Activated T-cell treated with anti-CD3 and anti-CD28 coated beads for 48 hours (primary cell): ENCODE results near the gene CD82.

Experiments
- DNase-seq: peaks from one replicate; pipeline ENCODE4 v3.0.0-alpha.2; 2020; ENCODE audit warnings: low read depth

CD82 gene, protein sequence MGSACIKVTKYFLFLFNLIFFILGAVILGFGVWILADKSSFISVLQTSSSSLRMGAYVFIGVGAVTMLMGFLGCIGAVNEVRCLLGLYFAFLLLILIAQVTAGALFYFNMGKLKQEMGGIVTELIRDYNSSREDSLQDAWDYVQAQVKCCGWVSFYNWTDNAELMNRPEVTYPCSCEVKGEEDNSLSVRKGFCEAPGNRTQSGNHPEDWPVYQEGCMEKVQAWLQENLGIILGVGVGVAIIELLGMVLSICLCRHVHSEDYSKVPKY

GRCh38 chr11:44565211-44565952 is at the start of gene CD82:
CD82 (plus strand) TSS chr11:44565663; CDS start chr11:44594663, 29,000 bp downstream.
- peak; percentile 99 for DNase-seq

- DNase-seq, result no peak
These were observed 48.6 kb upstream of the CD82 start for GRCh38 chr11:44516688-44517507.

DNA sequence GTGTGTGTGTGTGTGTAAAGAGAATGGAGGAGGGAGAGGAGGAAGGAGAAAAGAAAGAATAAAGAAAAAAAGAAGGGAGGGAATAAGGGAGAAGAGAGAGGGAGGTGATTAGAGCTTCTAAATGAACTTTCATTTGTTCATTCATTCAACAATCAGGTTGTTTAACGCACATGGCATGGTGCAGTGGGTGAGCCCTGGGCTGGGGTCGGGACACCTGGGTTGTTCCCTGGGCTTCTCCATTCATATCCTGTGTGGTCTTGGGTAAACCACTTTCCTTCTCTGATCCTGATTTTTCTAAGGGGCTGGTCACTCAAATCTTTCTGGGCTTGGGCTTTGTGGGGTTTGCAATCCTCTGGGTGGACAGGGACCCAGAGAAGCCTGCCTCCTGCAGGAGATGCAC is 47.9 kb upstream of the CD82 start:
- DNase-seq, result no peak

DNA sequence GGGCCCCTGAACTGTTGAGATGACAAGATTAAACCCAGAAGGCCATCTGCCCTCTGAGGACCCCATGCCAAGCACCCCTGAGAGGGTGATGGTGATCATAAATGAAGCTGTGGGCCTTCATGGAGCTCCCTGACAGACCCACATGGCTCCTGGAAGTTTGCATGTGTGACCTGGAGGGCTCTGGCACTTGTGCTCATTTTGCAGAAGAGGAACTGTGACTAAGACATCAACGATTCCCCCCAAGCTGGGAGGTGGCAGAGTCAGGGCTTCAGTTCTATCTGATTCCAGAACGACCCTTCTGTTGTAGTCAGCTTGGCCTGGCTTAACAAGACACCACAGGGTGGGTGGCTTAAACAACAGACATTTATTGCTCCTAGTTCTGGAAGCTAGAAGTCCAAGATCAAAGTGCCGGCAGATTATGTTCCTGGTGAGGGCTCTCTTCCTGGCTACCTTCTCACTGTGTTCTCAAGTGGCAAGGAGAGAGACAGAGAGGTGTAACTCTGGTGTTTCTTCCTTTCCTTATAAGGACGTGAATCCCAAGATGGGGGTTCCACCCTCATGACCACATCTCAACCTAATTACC is 46.4 kb upstream of the CD82 start:
- no peak for DNase-seq

DNA sequence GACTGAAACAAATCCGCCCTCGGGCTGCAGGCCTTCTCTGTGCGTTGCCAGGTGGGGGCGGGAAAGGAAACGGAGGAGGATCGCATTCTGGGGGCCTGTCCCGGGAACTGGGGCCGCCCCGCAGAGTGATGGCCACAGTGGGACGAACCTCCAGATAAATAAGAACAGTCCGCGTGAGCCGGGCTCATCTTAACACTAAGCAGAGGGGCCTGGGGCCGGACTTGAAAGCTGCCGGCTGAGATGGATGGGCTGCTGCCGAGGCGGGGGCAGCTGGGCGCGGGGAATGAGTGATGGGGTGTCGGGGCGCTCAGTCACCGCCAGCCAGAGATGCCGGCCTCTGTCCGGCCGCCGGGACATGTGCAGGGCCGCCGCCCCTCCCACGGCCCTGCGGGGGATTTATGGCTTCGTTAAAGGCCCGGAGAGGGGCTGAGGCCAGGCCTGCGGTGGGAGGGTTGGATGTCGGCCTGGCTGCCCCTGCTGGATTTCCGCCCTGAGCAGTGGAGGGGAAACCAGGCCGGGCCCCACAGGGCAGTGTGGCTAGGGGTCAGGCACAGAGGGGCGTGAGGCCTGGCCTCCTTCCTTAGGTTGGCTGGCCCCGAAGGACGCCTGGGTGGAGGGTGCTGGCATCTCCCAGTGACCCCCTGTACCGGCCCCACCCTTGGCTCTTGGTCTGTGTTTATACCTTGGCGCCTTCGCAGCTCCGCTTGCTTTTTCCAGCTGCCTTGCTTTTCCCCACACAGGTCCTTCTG is 45.3 kb upstream of the CD82 start:
- DNase-seq, result no peak

DNA sequence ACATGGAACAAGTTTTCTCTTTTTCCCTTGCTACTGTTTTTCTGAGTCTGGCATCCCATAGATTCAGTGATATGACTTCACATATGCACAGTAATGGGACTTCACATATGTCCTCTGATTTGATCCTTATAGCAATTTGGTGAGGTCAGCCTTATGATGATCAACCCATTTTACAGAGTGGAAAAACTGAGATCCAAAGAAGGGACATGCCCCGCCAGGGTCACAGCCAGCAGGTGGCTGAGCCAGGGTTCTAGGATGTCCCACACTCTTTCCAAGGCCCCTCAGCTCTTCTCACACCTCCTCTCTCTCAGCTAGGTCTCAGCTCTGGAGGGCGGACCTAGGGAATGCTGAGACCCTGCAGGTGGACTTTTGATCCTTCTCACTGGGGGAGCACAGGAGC is 44.3 kb upstream of the CD82 start:
- DNase-seq, result no peak

GRCh38 chr11:44522294-44522693 is 43.2 kb upstream of the CD82 start:
- no peak for DNase-seq

DNA sequence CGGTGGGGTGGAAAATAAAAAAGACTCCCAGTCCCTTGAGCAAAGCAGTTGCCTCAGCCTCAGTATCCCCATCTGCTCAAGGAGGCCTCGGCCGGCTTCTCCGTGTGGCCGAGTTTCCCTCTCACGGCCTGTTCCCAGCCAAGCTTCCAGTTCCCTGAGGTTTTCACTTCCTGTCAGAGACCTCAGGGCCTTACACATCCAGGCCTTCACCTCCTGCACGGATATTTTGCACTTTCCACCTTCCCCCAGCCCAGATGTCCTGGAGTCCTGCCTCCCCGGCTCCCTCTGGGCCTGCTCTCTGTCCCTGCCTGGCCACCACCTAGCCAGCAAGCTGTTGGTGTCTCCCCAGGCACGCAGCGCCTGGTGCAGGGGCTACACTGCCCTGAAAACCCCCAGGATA is 41.1 kb upstream of the CD82 start:
- no peak for DNase-seq

DNA sequence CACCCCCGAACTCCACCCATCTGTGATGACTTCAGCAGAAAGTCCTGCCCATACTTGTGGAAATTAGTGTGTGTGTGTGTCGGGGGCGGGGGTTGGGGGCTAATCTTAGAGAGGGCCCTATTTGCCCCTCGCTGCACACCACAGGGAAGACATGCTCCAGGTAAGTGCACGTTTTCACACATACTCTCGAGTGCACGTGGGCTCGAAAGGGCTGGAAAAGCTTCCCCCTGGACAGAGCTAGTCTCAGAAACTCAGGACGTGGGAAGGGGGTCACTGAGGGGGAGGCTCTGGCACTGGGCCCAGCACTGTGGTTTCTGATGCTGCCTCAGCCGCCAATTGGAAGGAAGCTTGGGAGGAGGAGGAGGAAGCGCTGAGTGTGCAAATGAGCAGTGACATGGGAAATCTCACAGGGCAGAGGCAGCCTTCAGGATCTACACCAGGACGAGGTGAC is 40.7 kb upstream of the CD82 start:
- no peak for DNase-seq

- DNase-seq, result no peak
These were observed 39.8 kb upstream of the CD82 start for GRCh38 chr11:44525473-44526252.

GRCh38 chr11:44526438-44526837 is 39.0 kb upstream of the CD82 start:
- DNase-seq, result no peak

GRCh38 chr11:44527476-44527875 is 38.0 kb upstream of the CD82 start:
- no peak for DNase-seq

DNA sequence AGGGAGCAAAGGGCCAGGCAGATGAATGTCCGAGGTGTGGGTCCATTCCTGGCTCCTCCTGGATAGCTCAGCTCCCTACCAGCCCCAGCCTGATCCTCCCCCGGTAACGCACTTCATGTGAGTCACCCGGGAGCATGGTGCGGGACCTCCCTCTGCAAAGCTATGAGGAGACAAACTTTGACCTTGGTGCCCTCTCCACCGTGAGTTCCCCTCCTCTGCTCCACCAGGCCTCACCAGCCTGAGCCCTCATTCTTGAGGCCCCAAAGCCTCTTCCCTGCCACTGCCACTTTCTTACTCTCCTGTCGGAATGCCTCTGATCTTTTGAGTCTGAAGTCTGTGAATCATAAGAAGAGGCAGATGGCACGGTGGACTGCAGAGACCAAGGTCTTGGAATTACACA is 37.4 kb upstream of the CD82 start:
- no peak for DNase-seq

GRCh38 chr11:44528581-44528980 is 36.9 kb upstream of the CD82 start:
- no peak for DNase-seq

- no peak for DNase-seq
These were observed 35.5 kb upstream of the CD82 start for GRCh38 chr11:44529895-44530412.

- no peak for DNase-seq
These were observed 34.9 kb upstream of the CD82 start for GRCh38 chr11:44530413-44531115.

- DNase-seq, result no peak
These were observed 34.4 kb upstream of the CD82 start for GRCh38 chr11:44531116-44531504.

DNA sequence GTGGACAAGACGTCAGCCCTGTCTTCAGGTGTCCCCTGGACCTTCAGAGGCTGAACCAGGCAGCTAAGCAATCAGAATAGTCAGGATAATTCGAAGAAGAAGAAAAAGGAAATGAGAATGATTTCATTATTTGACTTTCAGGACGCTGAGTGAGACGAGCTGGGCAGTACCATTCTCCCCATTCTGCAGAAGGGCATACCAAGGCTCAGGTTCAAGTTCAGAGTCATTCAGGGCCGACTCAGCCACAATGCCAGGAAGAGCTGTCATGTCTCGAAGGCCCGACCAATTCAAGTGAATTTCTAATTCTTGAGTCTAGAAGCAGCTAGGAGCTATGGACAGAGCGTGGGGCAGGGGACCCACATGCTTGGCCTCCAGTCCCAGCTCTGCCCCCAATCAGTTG is 33.8 kb upstream of the CD82 start:
- DNase-seq, result no peak

DNA sequence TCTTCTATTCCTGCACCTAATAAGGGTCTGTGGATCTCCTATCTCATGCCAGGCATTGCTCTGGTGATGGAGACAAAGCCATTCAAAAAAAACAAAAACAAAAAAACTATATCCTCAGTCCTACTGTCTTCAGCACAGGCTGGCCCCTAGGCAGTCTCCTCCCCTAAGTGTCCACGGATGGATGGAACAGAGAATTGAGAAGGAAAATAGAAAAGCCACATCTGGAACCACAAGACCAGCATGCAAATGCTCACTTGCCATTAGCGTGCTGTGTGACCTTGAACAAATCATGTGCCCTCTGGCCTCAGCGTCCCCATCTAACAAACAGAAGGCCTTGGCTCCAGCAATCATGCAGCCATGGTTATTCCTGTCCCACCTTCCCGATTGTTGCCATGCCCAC is 32.7 kb upstream of the CD82 start:
- no peak for DNase-seq
